ENCODE measurements around the gene TXNRD1.

GRCh38 chr12:104314242-104314614 is 98.6 kb downstream of the TXNRD1 start:
- TF ChIP-seq CTCF (IDR thresholded peaks at IDR 0.05) (no peak), POLR2A (IDR thresholded peaks at IDR 0.05) (no peak)

Data from uterus (tissue), 2 donors.